Activated naive CD8-positive, alpha-beta T cell treated with anti-CD3 and anti-CD28 coated beads for 36 hours (primary cell): ENCODE results near the gene AP3B2. TPM values are rescaled to one million over a fixed set of nuclear protein-coding genes. Genes with fewer than 3 reads are reported as not detected.
"Not testable (repeated sequence)": the region's sequence is repeated elsewhere in the genome, so short reads cannot be mapped to it uniquely, and the experiment has no call there.

Experiments used
- DNase-seq: peaks from one replicate; pipeline ENCODE4 v3.0.0; 2021
- H3K27ac Mint-ChIP-seq: one replicate; pipeline ENCODE4 v1.8.0; 2022; ENCODE audit warnings: mild to moderate bottlenecking, moderate library complexity, mixed read lengths
- H3K27me3 Mint-ChIP-seq: one replicate; pipeline ENCODE4 v1.8.0; 2022; ENCODE audit warnings: mild to moderate bottlenecking, mixed read lengths
- H3K36me3 Mint-ChIP-seq: one replicate; pipeline ENCODE4 v1.8.0; 2021; ENCODE audit warnings: mild to moderate bottlenecking, mixed read lengths
- H3K4me1 Mint-ChIP-seq: one replicate; pipeline ENCODE4 v1.8.0; 2021; ENCODE audit warnings: mixed read lengths
- H3K4me3 Mint-ChIP-seq: one replicate; pipeline ENCODE4 v1.8.0; 2022; ENCODE audit warnings: mild to moderate bottlenecking, moderate library complexity, mixed read lengths
- H3K9me3 Mint-ChIP-seq: one replicate; pipeline ENCODE4 v1.8.0; 2022; ENCODE audit warnings: mixed read lengths
- total RNA-seq, 2 experiments: library from RNA; stranded (reverse); gene quantifications; one replicate each; pipeline ENCODE4 v1.2.3, GENCODE V29; 2021

The AP3B2 gene
- total RNA-seq, 2 experiments from 2014 or later, result 0.10 to 0.30 TPM

GRCh38 chr15:82647835-82648256 is 61.8 kb downstream of the AP3B2 start:
- H3K4me3 Mint-ChIP-seq, result peak overlapping the region; percentile 37
- peaks cover 2% of the 10 kb centered on the region for H3K36me3 Mint-ChIP-seq
- peak; percentile 70 for DNase-seq
- peaks cover 2% of the 10 kb centered on the region for H3K4me1 Mint-ChIP-seq
- H3K27ac Mint-ChIP-seq, result no peak overlapping the region
- peaks cover 47% of the 10 kb centered on the region for H3K27me3 Mint-ChIP-seq
- H3K9me3 Mint-ChIP-seq, result no peaks in the 10 kb centered on the region

- Mint-ChIP-seq H3K9me3 (no peaks in the 10 kb centered on the region), H3K27ac (no peak within 1 kb of the TSS), H3K27me3 (peaks cover 44% of the 10 kb centered on the region), H3K4me3 (peak within 1 kb of the TSS; percentile 58), H3K4me1 (peaks cover 2% of the 10 kb centered on the region), H3K36me3 (peaks cover 2% of the 10 kb centered on the region)
- peak; percentile 37 for DNase-seq
These were observed 62.4 kb downstream of the AP3B2 start, which contains the start of gene CPEB1 for GRCh38 chr15:82647045-82647834. Gene CPEB1 (minus strand): TSS chr15:82647363. CDS start chr15:82628459, 18,904 bp downstream.

DNA sequence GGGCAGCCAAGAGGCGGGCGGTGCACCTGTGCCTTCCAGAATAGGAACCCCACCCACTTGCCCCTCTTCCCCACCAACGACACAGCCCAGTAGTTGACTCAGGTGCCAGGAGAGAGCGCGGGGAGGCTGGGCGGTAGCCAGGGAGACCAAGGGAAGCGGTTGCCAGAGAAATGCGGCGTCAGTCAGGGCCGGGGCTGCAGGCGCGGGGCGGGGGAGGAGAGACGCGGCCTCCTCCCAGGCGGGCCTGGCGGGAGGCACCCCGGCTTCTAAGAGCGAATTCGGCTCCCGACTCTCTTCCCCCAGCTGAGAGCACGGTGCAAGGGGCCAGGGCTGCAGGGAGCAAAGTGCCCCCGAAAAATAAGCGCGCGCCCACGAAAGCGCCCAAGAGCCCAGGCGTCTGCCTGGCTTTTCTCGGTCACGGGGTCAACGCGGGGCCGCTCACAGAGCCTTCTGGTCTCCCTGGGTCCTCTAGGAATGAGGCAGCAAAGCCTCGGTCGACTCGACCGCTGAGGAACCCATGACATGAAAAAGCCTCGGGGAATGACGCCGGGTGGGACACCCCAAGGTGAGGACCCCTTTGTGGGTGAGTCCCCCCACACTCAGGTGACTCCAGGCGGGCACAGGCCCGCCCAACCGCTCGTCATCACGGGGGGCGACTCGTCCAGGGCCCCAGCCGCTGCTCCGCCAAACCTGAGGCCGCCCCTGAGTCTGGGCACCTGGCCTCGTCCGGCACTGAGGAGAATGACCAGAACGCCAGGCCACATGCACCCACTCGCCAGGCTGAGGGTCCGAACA is 63.2 kb downstream of the AP3B2 start:
- peak overlapping the region; percentile 58 for H3K4me3 Mint-ChIP-seq
- H3K9me3 Mint-ChIP-seq, result no peaks in the 10 kb centered on the region
- H3K4me1 Mint-ChIP-seq, result peaks cover 2% of the 10 kb centered on the region
- peaks cover 2% of the 10 kb centered on the region for H3K36me3 Mint-ChIP-seq
- peaks cover 47% of the 10 kb centered on the region for H3K27me3 Mint-ChIP-seq
- peak; percentile 24 for DNase-seq
- no peak overlapping the region for H3K27ac Mint-ChIP-seq

GRCh38 chr15:82644967-82645852 is 64.5 kb downstream of the AP3B2 start:
- not testable (repeated sequence) for H3K9me3 Mint-ChIP-seq, H3K36me3 Mint-ChIP-seq, H3K4me3 Mint-ChIP-seq, H3K27ac Mint-ChIP-seq, H3K4me1 Mint-ChIP-seq, DNase-seq
- peaks cover 57% of the 10 kb centered on the region for H3K27me3 Mint-ChIP-seq

DNA sequence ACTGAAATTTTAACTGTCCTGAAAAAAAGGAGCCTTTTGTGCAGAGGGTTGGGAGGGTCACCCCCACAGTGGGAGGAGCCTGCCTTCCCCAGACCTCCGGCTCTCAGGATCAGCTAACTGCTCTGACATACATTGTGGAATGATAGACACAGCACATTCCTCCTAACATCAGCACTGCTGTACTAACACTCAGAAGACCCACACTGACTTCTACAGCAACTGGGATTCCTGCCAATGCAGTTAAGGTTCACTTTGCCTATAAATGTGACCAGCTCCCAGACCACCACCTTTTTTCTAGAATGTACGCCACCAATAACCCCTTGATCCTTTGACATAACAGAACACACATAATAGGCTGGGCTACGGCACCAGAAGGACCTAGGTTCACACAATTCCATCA is 65.7 kb downstream of the AP3B2 start:
- Mint-ChIP-seq H3K4me3 (no peak overlapping the region), H3K27me3 (peaks cover 49% of the 10 kb centered on the region)

DNA sequence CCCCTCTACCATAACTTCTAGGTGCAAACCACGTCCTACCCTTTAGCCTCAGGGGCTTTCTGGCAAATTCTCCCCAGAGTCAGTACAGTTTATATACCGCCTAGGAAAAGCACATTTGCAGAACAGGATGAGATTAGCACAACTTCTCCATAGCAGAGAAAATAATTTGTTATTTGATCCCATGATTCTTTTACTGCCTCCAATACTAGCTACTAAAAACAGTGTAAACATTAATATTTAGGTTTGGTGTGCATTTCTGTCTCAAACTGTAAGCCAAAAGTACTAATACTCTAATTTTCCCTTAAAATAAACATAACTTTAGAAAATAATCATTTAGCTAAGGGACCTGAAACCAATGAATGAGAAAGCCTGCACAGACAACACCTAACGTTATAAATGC is 67.0 kb downstream of the AP3B2 start:
- H3K27me3 Mint-ChIP-seq, result peaks cover 40% of the 10 kb centered on the region
- H3K9me3 Mint-ChIP-seq, result no peaks in the 10 kb centered on the region
- no peak for DNase-seq
- H3K4me3 Mint-ChIP-seq, result no peak overlapping the region
- H3K27ac Mint-ChIP-seq, result no peak overlapping the region
- peaks cover 2% of the 10 kb centered on the region for H3K36me3 Mint-ChIP-seq
- peaks cover 2% of the 10 kb centered on the region for H3K4me1 Mint-ChIP-seq

More for the DNA sequence above, 65.7 kb downstream of the AP3B2 start:
- Mint-ChIP-seq H3K27ac (no peak overlapping the region), H3K36me3 (peaks cover 2% of the 10 kb centered on the region), H3K4me1 (peaks cover 2% of the 10 kb centered on the region), H3K9me3 (no peaks in the 10 kb centered on the region)
- DNase-seq, result no peak

DNA sequence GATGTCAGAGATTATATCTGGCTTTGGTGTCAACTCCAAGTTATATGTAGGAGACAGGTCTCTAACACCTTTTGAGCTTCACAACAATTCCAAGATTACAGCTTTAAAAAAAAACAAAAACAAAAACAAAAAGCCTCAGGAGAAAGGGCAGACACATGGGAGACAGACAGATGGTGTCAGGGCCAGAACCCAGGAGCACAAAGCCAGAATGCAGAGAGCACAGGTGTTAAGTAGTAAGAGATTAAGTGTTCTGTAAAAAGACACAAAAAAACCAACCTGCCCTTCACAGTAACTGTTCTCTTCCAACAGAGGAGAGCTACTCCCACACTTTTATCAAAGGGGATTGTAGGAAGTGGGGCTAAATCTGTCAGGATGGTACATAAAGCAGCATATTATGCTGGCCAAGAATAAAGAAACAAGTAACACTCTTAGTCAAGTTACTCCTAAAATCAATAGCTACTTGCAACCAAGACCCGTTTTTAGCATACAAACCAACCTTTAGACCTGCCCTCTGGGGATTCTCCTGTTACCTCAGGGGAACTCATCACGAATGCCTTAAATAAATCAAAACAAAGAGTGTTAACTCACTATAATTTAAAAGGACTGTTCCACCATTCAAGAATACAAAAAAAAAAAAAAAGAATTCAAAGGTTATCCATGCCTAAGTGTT is 68.4 kb downstream of the AP3B2 start:
- peaks cover 2% of the 10 kb centered on the region for H3K4me1 Mint-ChIP-seq
- H3K4me3 Mint-ChIP-seq, result no peak overlapping the region
- H3K36me3 Mint-ChIP-seq, result peaks cover 2% of the 10 kb centered on the region
- no peak overlapping the region for H3K27ac Mint-ChIP-seq
- H3K27me3 Mint-ChIP-seq, result peaks cover 40% of the 10 kb centered on the region
- no peak for DNase-seq
- H3K9me3 Mint-ChIP-seq, result no peaks in the 10 kb centered on the region

DNA sequence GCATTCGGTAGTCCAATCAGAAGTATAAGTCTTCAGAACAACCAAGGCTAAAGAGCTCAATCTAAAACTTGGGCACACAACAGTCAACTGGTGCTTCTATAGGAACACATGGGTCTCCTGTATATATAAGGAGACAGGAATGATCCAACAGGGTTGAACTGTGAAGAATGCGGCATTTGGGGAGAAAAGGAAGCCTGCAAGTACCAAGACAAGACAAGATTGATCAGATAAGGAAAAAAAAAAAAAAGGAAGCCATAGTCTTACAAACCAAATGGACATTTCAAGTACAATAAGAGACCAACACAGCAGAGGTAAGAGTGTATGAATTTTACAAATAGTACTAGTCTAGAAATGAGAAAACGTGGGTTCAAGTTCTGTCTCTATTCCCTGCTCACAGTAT is 69.0 kb downstream of the AP3B2 start:
- Mint-ChIP-seq H3K36me3 (no peaks in the 10 kb centered on the region), H3K27ac (no peak overlapping the region), H3K27me3 (peaks cover 34% of the 10 kb centered on the region), H3K4me3 (no peak overlapping the region), H3K4me1 (no peaks in the 10 kb centered on the region), H3K9me3 (no peaks in the 10 kb centered on the region)
- DNase-seq, result no peak

- Mint-ChIP-seq H3K4me1 (no peaks in the 10 kb centered on the region), H3K9me3 (no peaks in the 10 kb centered on the region), H3K27me3 (peaks cover 12% of the 10 kb centered on the region), H3K4me3 (no peak overlapping the region), H3K36me3 (no peaks in the 10 kb centered on the region), H3K27ac (no peak overlapping the region)
- DNase-seq, result no peak
These were observed 73.9 kb downstream of the AP3B2 start for GRCh38 chr15:82635798-82636197.

- no peak overlapping the region for H3K4me3 Mint-ChIP-seq
- H3K9me3 Mint-ChIP-seq, result no peaks in the 10 kb centered on the region
- no peaks in the 10 kb centered on the region for H3K27me3 Mint-ChIP-seq
- H3K36me3 Mint-ChIP-seq, result no peaks in the 10 kb centered on the region
- H3K27ac Mint-ChIP-seq, result no peak overlapping the region
- DNase-seq, result no peak
- no peaks in the 10 kb centered on the region for H3K4me1 Mint-ChIP-seq
These were observed 79.6 kb downstream of the AP3B2 start for GRCh38 chr15:82630033-82630432.

GRCh38 chr15:82625136-82625535 is 84.5 kb downstream of the AP3B2 start:
- no peaks in the 10 kb centered on the region for H3K36me3 Mint-ChIP-seq
- no peaks in the 10 kb centered on the region for H3K27me3 Mint-ChIP-seq
- no peak for DNase-seq
- no peak overlapping the region for H3K4me3 Mint-ChIP-seq
- H3K9me3 Mint-ChIP-seq, result no peaks in the 10 kb centered on the region
- no peaks in the 10 kb centered on the region for H3K4me1 Mint-ChIP-seq
- H3K27ac Mint-ChIP-seq, result no peak overlapping the region

GRCh38 chr15:82624438-82624837 is 85.2 kb downstream of the AP3B2 start:
- no peak overlapping the region for H3K27ac Mint-ChIP-seq

DNA sequence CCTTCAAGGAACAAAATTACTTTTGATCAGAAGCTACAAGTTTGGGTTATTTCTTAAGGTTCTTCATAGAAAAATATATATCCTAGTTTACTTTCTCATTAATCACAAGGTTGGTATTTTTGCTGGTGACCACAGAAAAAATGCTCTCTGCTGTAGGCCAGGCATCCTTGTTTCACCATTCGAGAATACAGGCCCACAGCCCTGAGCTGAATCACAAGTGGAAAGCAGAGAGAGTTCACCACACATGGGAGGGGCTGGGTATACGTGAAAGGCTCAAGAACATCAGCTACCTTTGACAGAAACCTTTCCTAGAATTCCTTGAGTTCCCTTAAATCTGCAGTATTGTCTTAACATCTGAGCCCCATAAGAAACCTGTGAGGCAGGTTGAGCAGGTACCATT is 85.7 kb downstream of the AP3B2 start:
- H3K36me3 Mint-ChIP-seq, result no peaks in the 10 kb centered on the region
- H3K9me3 Mint-ChIP-seq, result no peaks in the 10 kb centered on the region
- no peak for DNase-seq
- H3K27me3 Mint-ChIP-seq, result no peaks in the 10 kb centered on the region
- no peak overlapping the region for H3K27ac Mint-ChIP-seq
- no peaks in the 10 kb centered on the region for H3K4me1 Mint-ChIP-seq
- H3K4me3 Mint-ChIP-seq, result no peak overlapping the region

More at GRCh38 chr15:82624438-82624837, 85.2 kb downstream of the AP3B2 start:
- H3K27me3 Mint-ChIP-seq, result no peaks in the 10 kb centered on the region
- H3K36me3 Mint-ChIP-seq, result no peaks in the 10 kb centered on the region
- H3K4me1 Mint-ChIP-seq, result no peaks in the 10 kb centered on the region
- no peaks in the 10 kb centered on the region for H3K9me3 Mint-ChIP-seq
- DNase-seq, result no peak
- H3K4me3 Mint-ChIP-seq, result no peak overlapping the region

GRCh38 chr15:82621970-82622369 is 87.7 kb downstream of the AP3B2 start:
- Mint-ChIP-seq H3K4me3 (no peak overlapping the region), H3K4me1 (no peaks in the 10 kb centered on the region), H3K9me3 (no peaks in the 10 kb centered on the region), H3K27me3 (no peaks in the 10 kb centered on the region), H3K27ac (no peak overlapping the region), H3K36me3 (no peaks in the 10 kb centered on the region)
- no peak for DNase-seq
